Stimulated activated CD4-positive, alpha-beta T cell treated with anti-CD3 and anti-CD28 coated beads, Interleukin-4, amount 100 ng/mL, for 24 hours (primary cell): Measurements from ENCODE around the gene EFHC1.

Experiments
- DNase-seq: peaks from one replicate; pipeline ENCODE4 v3.0.0-alpha.2; 2020

Gene EFHC1

GRCh38 chr6:52523378-52524142, 103.4 kb downstream of the EFHC1 start:
- DNase-seq = no peak

- DNase-seq = no peak
These were observed 104.8 kb downstream of the EFHC1 start for GRCh38 chr6:52524918-52525317.

GRCh38 chr6:52526634-52527033, 106.5 kb downstream of the EFHC1 start:
- DNase-seq = no peak

- no peak for DNase-seq
These were observed 107.3 kb downstream of the EFHC1 start for GRCh38 chr6:52527436-52527835.

GRCh38 chr6:52529311-52529710, 109.2 kb downstream of the EFHC1 start:
- no peak for DNase-seq

- DNase-seq = no peak
These were observed 110.2 kb downstream of the EFHC1 start for GRCh38 chr6:52530351-52530750.

- no peak for DNase-seq
These were observed 111.3 kb downstream of the EFHC1 start for GRCh38 chr6:52531396-52531795.

- DNase-seq = no peak
These were observed 111.7 kb downstream of the EFHC1 start for GRCh38 chr6:52531834-52532233.

- no peak for DNase-seq
These were observed 112.3 kb downstream of the EFHC1 start for GRCh38 chr6:52532457-52532856.

GRCh38 chr6:52533491-52533890, 113.3 kb downstream of the EFHC1 start:
- no peak for DNase-seq

- DNase-seq = no peak
These were observed 114.2 kb downstream of the EFHC1 start for GRCh38 chr6:52534363-52534762.

GRCh38 chr6:52534966-52535390, 114.8 kb downstream of the EFHC1 start:
- no peak for DNase-seq

GRCh38 chr6:52535711-52536423, 115.7 kb downstream of the EFHC1 start:
- no peak for DNase-seq

- no peak for DNase-seq
These were observed 116.3 kb downstream of the EFHC1 start for GRCh38 chr6:52536424-52536916.

- no peak for DNase-seq
These were observed 117.0 kb downstream of the EFHC1 start for GRCh38 chr6:52537001-52537753.

GRCh38 chr6:52538252-52538900, 118.2 kb downstream of the EFHC1 start:
- DNase-seq = no peak

GRCh38 chr6:52538901-52539354, 118.8 kb downstream of the EFHC1 start:
- no peak for DNase-seq

- no peak for DNase-seq
These were observed 119.5 kb downstream of the EFHC1 start for GRCh38 chr6:52539607-52540006.

GRCh38 chr6:52540286-52540902, 120.3 kb downstream of the EFHC1 start:
- DNase-seq = no peak

- DNase-seq = no peak
These were observed 121.0 kb downstream of the EFHC1 start for GRCh38 chr6:52541135-52541534.

- no peak for DNase-seq
These were observed 123.1 kb downstream of the EFHC1 start for GRCh38 chr6:52543262-52543661.
